Stromal cell of bone marrow (primary cell): ENCODE data around the gene XAGE1B.
"Not testable (repeated sequence)": the region's sequence is repeated elsewhere in the genome, so short reads cannot be mapped to it uniquely, and the experiment has no call there.

ENCODE experiments used
- DNase-seq: peaks from one replicate; pipeline ENCODE4 v3.0.0-alpha.2; 2012; ENCODE audit warnings: low read depth

XAGE1B gene, protein sequence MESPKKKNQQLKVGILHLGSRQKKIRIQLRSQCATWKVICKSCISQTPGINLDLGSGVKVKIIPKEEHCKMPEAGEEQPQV

DNA sequence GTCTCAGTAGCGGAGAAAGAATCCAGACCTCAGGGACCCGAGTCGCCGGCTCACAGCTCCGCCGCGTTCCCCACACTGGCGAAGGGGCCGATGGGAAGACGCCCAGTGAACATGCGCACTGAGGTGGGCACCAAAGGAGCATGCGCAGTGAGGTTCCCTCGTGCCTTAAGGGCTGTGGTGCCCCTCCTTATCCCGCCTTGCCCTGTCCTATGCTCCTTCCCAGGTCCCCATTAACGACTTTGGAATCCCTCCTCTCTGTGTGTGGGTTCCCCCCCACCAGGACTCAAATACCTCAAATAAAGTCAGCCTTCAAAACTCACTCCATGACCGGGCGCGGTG is at the start of gene XAGE1B:
TSS of gene XAGE1B (minus strand) at position 77 of the 339 bp plus-strand sequence. CDS start 1,536 bp downstream, outside the sequence.
- not testable (repeated sequence) for DNase-seq

- no peak for DNase-seq
Measured at GRCh38 chrX:52563105-52563504, 46.2 kb upstream of the XAGE1B start.

GRCh38 chrX:52558140-52558539 is 41.3 kb upstream of the XAGE1B start:
- DNase-seq = no peak

DNA sequence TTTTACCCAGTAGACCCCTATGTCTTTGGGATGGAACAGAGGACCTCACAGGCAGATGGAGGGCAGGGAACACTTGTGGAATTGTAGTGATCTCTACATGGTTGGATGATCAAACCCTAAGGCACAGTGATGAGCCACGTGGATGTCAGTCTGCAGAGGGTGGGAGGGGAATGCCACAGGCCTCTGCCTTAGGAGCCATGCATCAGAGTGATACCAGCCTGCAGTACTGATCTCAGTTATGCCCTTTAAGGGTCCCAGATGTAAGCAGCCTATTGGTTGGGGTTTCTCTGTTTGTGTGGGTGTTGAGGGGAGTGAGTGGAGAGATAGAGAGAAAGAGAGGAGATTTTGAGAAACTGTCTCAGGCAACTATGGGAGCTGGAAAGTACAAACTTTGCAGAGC is 39.9 kb upstream of the XAGE1B start:
- no peak for DNase-seq

DNA sequence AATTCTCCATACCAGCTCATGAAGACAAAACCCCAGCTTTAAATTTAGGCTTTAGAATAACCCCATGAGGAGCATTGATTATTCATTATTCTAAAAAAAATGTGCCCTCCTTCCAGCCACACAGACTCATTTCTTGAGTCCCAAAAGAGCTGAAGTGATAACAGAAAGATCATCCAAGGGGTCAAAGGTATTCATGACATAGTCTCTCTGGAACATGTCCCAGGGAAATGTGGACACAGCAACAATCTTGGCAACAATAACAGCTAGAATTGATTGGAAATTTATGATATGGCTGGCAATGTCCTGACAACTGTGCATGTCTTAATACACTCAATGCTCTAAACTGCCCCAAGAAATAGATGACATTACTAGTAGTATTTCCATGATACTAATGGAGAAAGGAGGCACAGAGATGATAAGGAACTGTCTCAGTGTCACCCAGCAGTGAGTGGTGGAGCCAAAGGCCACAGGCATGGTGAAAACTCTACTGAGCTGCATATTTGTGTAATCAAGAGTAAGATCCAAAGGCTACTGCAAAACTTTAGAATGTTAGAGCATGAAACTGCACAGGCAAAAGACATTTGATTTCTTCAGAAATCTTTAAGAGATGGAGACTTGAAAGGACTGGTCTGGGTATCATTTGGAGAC is 37.3 kb upstream of the XAGE1B start:
- no peak for DNase-seq

DNA sequence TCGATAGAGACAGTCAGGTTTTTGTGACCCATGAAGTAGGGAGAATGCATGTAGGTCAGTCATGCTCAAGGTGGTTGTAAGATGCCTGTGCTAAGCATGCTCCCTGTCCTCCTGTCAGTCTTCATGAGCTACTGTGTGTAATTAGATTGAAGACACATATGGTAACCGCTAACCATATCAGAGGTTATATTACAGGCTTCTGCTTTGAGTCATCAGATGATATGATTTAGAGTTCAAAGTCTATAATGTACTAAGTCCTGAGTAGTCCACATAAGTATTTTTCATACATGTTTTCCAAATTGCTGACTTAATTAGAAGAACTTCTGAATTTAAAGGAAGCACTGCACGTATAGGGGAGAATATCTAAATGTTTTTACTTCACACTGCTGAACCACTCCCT is 31.9 kb upstream of the XAGE1B start:
- not testable (repeated sequence) for DNase-seq

DNA sequence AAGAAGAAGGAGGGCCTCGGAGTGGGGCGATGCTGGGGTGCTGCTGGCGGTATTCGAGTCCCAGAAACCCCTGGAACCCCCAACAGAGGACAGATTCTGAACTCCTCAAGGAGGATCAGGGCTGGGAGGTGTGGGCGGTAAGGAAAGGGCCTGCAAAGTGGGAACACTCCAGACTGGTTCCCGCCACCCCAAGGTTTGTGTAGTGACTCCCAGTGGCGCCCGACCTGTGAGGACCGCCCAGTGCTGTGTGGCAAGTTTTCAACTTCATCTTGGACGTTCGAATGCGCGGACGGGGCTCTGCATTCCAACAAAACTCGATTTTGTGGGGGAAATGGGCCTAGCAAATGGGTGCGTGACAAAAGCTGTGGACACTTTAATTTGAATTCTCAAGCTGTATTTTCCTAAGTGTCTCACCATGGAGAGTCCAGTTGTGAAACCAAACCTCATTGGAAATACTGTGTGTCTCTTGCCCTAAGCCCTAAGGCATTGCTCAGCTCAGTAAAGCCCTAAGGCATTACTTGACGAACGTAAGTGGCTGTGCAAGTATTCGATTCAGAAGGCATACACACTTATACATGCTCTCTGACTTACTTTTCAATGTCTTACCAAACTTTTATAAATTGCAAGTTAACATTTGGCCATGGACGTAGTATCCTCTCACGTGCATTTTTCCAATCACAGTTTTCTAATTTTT is 27.4 kb upstream of the XAGE1B start:
- DNase-seq = no peak

- DNase-seq = no peak
Measured at GRCh38 chrX:52542311-52542710, 25.4 kb upstream of the XAGE1B start.

DNA sequence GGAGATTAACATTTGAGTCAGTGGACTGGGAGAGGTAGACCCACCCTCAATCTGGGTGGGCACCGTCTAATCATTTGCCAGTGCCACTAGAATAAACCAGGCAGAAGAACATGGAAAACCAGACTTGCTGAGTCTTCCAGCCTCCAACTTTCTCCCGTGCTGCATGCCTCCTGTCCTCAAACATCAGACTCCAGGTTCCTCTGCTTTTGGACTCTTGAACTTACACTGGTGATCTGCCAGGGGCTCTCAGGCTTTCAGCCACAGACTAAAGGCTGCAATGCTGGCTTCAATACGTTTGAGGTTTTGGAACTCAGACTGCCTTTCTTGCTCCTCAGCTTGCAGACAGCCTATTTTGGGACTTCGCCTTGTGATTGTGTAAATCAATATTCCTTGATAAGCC is 24.2 kb upstream of the XAGE1B start:
- not testable (repeated sequence) for DNase-seq

- not testable (repeated sequence) for DNase-seq
Measured at GRCh38 chrX:52516110-52516986, 515 bp downstream of the XAGE1B start.

GRCh38 chrX:52511126-52511525 is 5.7 kb downstream of the XAGE1B start:
- DNase-seq = not testable (repeated sequence)

DNA sequence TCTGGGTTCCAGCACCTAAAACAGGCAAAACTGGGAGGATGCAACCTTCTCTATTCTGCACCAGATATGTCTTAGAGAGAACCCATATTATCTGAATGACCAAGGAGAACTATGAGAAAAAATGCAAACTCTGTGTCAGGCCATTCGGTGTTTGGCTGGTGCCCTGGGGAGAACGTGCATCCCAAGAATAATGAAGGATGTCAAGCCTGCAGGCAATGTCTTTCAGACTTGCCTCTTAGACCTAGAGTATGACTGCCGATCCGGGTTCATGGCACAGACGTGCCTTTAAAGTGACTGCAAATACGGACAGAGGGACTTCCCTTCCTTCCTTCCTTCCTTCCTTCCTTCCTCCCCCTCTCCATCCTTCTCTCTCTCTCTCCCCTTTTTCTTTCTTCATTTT is 6.9 kb downstream of the XAGE1B start:
- no peak for DNase-seq

GRCh38 chrX:52507331-52507730 is 9.5 kb downstream of the XAGE1B start:
- DNase-seq = no peak

DNA sequence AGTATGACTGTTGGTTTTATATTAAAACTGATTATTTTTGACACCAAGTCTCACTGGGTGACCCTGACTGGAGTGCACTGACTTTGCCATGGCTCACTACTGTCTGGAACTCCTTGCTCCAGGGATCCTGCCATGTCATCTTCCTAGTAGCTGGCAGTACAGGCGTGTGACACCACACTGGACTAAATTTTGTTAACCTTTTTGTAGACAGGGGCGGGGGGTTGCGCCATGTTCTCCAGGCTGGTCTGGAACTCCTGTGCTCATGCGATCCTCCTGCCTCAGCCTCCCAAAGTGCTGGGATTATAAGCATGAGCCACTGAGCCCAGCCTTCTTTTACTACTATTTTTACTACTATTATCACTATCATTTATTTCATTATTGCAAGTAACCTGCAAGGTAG is 12.3 kb downstream of the XAGE1B start:
- no peak for DNase-seq

DNA sequence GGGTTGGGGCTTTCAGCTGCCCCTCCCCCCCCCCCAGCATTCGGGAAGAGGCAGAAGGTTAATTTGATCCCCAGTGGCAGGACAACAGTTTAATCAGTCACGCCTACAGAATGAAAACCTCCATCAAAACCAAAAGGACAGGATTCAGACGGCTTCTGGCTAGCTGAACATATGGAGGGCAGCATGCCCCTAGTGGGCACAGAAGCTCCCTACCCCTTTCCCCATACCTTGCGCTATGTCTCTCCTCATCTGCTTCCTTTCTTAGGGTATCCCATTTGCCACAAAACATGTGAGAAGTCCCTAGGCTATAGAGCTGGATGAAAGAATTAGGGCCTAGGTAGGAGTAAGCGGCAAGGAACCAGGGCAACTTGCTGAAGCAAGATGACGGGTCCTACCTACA is 15.5 kb downstream of the XAGE1B start:
- DNase-seq = not testable (repeated sequence)

DNA sequence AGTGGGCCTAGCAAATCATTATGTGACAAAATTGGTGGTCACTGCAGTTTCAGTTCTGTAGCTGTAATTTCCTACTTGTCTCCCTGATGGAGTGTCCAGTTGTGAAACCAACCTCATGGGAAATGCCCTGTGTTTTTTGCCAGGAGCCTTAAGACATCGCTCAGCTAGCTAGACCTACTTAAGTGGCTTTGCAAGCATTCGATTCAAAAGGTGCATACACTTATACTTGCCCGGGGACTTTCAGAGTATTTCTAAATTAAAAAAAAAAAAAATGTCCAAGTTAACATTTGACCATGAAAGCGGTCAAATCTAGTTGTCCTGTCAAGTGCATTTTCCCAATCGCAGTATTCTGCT is 20.5 kb downstream of the XAGE1B start:
- not testable (repeated sequence) for DNase-seq

DNA sequence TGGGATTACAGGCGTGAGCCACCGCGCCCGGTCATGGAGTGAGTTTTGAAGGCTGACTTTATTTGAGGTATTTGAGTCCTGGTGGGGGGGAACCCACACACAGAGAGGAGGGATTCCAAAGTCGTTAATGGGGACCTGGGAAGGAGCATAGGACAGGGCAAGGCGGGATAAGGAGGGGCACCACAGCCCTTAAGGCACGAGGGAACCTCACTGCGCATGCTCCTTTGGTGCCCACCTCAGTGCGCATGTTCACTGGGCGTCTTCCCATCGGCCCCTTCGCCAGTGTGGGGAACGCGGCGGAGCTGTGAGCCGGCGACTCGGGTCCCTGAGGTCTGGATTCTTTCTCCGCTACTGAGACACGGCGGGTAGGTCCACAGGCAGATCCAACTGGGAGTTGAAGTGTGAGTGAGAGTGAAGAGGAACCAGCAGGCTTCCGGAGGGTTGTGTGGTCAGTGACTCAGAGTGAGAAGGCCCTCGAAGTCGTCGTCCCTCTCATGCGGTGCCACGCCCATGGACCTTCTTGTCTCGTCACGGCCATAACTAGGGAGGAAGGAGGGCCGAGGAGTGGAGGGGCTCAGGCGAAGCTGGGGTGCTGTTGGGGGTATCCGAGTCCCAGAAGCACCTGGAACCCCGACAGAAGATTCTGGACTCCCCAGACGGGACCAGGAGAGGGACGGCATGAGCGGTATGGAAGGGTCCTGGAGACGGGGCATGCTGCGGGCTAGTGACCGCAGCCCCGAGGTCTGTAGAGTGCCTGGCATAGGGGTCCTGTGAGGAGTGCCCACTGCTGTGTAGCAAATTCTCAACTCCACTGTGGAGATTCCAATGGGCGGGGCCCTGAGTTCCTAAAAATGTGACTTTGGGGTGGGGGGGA is 21.1 kb downstream of the XAGE1B start, which contains the start of gene XAGE1A:
TSS of gene XAGE1A (plus strand) at position 264 of the 874 bp plus-strand sequence. CDS start 1,554 bp downstream, outside the sequence.
- not testable (repeated sequence) for DNase-seq

GRCh38 chrX:52471301-52471700 is 45.6 kb downstream of the XAGE1B start:
- DNase-seq = not testable (repeated sequence)
